ENCODE data around the gene KIF16B.

Gene KIF16B

DNA sequence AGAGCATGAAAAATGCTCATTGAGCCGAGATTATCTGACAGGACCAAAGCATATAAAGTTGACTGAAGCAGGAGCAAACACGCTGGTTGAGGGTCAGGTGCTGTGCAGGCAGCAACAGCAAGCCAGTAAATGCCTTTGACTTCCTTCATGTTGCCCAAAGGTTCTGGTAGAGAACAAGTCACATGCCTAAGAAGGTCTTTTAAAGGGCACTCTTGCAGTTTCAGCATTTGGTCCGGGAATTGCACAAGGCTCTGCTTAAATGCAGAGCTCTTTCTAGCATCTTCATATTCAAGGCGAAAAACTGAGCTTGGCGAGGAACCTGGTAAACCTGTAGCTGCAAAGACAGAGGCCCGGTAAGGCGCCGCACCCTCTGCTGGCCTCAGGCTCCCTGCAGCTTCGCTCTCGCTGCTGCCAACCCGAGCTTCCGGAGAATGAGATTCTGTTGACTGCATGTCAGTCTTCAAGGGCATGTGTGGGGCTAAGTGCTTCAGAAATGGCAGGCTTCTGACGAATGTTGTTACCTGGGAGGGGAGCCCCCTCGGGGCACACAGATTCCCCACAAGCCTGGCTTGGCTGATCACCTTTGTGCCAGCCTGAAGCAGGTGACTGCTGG is 205.2 kb downstream of the KIF16B start:
- Mint-ChIP-seq H3K36me3 (ENCODE audit: low read depth) (peaks cover 17% of the 10 kb centered on the region), H3K4me3 (no peak overlapping the region), H3K27me3 (no peaks in the 10 kb centered on the region), H3K4me1 (no peaks in the 10 kb centered on the region), H3K9me3 (peaks cover 2% of the 10 kb centered on the region), H3K27ac (no peak overlapping the region)
- no peak for DNase-seq
- ATAC-seq, result no peak

- peaks cover 10% of the 10 kb centered on the region for H3K36me3 Mint-ChIP-seq (ENCODE audit: low read depth)
- no peaks in the 10 kb centered on the region for H3K27me3 Mint-ChIP-seq
- H3K4me3 Mint-ChIP-seq, result no peak overlapping the region
- no peaks in the 10 kb centered on the region for H3K4me1 Mint-ChIP-seq
- no peaks in the 10 kb centered on the region for H3K9me3 Mint-ChIP-seq
- no peak for ATAC-seq
- no peak overlapping the region for H3K27ac Mint-ChIP-seq
- no peak for DNase-seq
These were observed 206.7 kb downstream of the KIF16B start for GRCh38 chr20:16366529-16366928.

- Mint-ChIP-seq H3K27me3 (no peaks in the 10 kb centered on the region), H3K4me3 (no peak overlapping the region), H3K9me3 (no peaks in the 10 kb centered on the region), H3K4me1 (no peaks in the 10 kb centered on the region), H3K36me3 (ENCODE audit: low read depth) (peaks cover 10% of the 10 kb centered on the region), H3K27ac (no peak overlapping the region)
- DNase-seq (no peak), ATAC-seq (no peak)
These were observed 208.9 kb downstream of the KIF16B start for GRCh38 chr20:16364320-16364687.

- no peaks in the 10 kb centered on the region for H3K9me3 Mint-ChIP-seq
- H3K27ac Mint-ChIP-seq, result no peak overlapping the region
- no peaks in the 10 kb centered on the region for H3K27me3 Mint-ChIP-seq
- no peak overlapping the region for H3K4me3 Mint-ChIP-seq
- no peak for DNase-seq
- H3K36me3 Mint-ChIP-seq (ENCODE audit: low read depth), result peaks cover 5% of the 10 kb centered on the region
- H3K4me1 Mint-ChIP-seq, result no peaks in the 10 kb centered on the region
- ATAC-seq, result no peak
These were observed 209.5 kb downstream of the KIF16B start for GRCh38 chr20:16363506-16364319.

GRCh38 chr20:16362642-16363041 is 210.6 kb downstream of the KIF16B start:
- Mint-ChIP-seq H3K4me1 (no peaks in the 10 kb centered on the region), H3K36me3 (ENCODE audit: low read depth) (peaks cover 2% of the 10 kb centered on the region), H3K27ac (no peak overlapping the region), H3K4me3 (no peak overlapping the region), H3K9me3 (no peaks in the 10 kb centered on the region), H3K27me3 (no peaks in the 10 kb centered on the region)
- no peak for DNase-seq
- ATAC-seq, result no peak

DNA sequence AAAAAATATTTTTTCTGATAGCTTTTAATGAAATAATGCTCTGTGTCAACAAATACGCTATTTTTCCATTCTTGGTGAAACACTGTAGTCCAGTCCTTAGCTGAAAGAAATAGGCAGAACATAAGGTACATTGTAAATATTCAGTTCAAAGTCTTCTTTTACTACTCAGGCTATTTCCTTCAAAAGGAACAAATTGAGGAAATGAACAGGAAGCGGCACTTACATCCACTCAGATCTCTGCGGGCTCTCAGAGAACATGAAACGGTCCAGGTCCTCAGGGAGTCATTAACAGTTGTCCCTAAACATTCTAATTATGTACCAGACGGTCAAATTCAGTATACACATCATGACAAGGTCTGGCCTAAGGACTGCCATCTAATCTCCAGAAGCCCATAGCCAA is 212.6 kb downstream of the KIF16B start:
- no peaks in the 10 kb centered on the region for H3K36me3 Mint-ChIP-seq (ENCODE audit: low read depth)
- no peaks in the 10 kb centered on the region for H3K9me3 Mint-ChIP-seq
- no peak overlapping the region for H3K27ac Mint-ChIP-seq
- ATAC-seq (no peak), DNase-seq (no peak)
- H3K4me1 Mint-ChIP-seq, result no peaks in the 10 kb centered on the region
- no peak overlapping the region for H3K4me3 Mint-ChIP-seq
- H3K27me3 Mint-ChIP-seq, result no peaks in the 10 kb centered on the region

DNA sequence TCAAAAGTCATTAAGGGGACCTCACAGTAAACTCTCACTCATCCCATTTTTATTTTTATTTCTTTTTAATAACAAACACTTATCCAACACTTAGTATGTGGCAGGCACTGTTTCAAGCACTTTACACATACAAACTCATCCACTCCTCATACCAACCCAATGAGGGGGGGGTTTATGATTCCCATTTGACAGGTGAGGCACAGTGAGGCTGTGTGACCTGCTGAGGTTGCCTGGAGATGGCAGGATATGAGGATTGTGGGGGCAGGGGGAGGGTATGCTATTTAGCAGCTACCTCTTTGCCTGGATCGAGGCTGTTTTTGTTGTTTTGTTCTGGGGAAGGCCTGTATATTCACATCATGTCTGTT is 219.8 kb downstream of the KIF16B start:
- Mint-ChIP-seq H3K9me3 (no peaks in the 10 kb centered on the region), H3K4me1 (no peaks in the 10 kb centered on the region), H3K27me3 (no peaks in the 10 kb centered on the region), H3K4me3 (no peak overlapping the region), H3K36me3 (ENCODE audit: low read depth) (no peaks in the 10 kb centered on the region), H3K27ac (no peak overlapping the region)
- DNase-seq, result no peak
- ATAC-seq, result no peak

DNA sequence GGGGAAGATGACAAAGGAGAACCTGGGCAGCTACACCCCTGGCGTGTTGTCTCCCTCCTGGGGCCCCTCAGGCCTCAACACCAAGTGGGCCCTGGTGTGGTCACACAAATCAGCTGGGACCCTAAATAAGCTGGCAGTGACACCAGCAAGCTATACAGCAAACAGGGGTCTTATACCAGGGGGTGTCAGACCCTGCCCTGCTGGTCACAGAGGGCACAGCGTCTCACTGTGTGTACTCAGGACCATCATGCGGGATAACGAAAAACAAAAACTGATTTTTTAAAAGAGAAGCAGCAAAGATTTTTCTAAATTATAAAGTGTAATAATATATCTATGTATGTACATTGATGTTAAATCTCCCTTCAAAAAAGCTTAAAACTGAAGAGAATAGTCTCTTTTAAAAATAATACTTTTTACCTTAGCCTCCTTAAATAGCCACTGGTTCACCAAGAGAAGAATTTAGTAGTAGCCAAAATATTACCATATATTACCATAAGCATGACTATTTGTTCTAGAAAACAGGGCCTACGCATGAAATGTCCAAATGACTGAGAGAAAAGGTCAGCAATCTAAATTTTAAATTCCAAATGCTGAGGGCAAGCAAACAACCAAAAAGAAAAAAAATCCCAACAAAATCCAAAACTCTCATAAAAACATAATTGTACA is 220.4 kb downstream of the KIF16B start:
- no peak overlapping the region for H3K27ac Mint-ChIP-seq
- no peak overlapping the region for H3K4me3 Mint-ChIP-seq
- no peaks in the 10 kb centered on the region for H3K27me3 Mint-ChIP-seq
- DNase-seq, result no peak
- no peak for ATAC-seq
- H3K9me3 Mint-ChIP-seq, result no peaks in the 10 kb centered on the region
- no peaks in the 10 kb centered on the region for H3K36me3 Mint-ChIP-seq (ENCODE audit: low read depth)
- H3K4me1 Mint-ChIP-seq, result no peaks in the 10 kb centered on the region

DNA sequence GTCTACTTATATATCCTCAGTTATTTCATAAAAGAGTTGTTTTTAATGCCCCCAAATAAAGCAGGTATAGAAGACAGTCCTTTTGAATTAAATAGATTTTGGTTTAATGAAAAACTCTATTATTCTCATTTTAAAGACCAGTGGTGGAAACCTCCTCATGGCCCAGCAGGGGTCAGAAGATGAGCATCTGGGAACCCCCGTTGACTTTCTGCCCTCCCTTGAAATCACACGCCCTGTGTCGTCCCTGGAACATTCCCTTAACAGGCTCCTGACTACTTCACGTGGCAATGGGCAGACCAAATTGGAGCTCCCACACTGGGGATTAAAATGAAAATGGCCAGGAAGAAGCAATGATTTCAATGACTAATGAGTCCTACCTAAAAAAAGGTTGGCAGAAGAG is 220.9 kb downstream of the KIF16B start:
- no peak for ATAC-seq
- H3K4me3 Mint-ChIP-seq, result no peak overlapping the region
- no peaks in the 10 kb centered on the region for H3K36me3 Mint-ChIP-seq (ENCODE audit: low read depth)
- H3K4me1 Mint-ChIP-seq, result no peaks in the 10 kb centered on the region
- no peaks in the 10 kb centered on the region for H3K9me3 Mint-ChIP-seq
- no peak for DNase-seq
- H3K27ac Mint-ChIP-seq, result no peak overlapping the region
- H3K27me3 Mint-ChIP-seq, result no peaks in the 10 kb centered on the region

GRCh38 chr20:16351415-16351814 is 221.8 kb downstream of the KIF16B start:
- H3K27me3 Mint-ChIP-seq, result no peaks in the 10 kb centered on the region
- H3K27ac Mint-ChIP-seq, result no peak overlapping the region
- H3K9me3 Mint-ChIP-seq, result no peaks in the 10 kb centered on the region
- H3K4me1 Mint-ChIP-seq, result no peaks in the 10 kb centered on the region
- H3K36me3 Mint-ChIP-seq (ENCODE audit: low read depth), result no peaks in the 10 kb centered on the region
- H3K4me3 Mint-ChIP-seq, result no peak overlapping the region
- ATAC-seq (no peak), DNase-seq (no peak)

DNA sequence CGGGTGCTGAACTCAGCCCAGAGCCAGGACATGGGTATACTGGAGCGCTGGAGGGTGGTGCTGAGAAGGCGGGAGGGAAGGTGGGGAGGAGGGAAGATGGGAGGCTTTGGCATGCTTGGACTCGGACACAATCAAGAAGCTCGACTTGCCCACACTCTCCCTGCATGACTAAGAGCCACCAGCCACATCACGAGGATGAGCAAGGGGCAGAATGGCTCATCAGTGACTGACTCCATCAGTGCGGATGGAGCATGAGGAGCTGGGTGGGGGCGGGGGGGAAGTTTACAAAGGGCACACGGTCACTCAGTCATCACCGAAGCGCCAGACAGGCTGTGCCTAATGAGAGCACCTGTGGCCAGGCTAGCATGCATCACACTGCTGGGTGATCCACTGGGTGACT is 222.8 kb downstream of the KIF16B start:
- Mint-ChIP-seq H3K27ac (no peak overlapping the region), H3K36me3 (ENCODE audit: low read depth) (no peaks in the 10 kb centered on the region), H3K9me3 (no peaks in the 10 kb centered on the region), H3K4me3 (no peak overlapping the region), H3K4me1 (no peaks in the 10 kb centered on the region), H3K27me3 (no peaks in the 10 kb centered on the region)
- DNase-seq (no peak), ATAC-seq (no peak)

DNA sequence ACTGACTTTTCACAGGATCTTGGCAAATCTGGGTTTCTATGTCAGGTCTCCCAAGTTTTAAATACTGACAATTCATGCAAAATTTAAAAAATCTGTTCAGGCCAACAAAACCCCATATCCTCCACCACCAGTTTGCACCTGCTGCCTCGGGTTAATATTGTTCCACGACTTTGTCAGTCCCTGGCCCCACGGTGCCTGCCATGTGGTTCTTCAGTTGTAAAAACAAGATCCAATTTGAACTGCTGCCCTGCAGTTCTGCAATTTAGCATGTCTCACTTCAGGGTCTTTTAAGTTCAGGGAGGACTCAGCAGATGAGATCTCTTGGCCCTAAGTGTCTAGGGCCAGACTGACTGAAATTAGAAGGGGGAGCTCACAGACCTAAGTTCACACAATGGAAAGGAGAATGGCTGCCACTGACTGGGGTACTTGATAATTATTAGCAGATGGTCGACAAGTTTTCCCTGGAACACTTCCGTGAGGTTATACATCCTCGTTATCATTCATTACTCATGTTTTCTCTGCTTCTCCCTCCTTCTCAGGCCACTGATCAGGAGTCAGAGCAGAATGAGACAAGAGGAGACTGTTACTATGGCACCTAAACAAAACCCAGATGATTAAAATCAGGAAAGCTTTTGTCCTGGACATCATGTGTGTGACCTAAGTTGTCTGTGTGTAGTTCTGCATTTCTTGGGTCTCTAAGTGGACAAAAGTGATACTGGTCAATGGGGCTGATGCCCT is 223.6 kb downstream of the KIF16B start:
- no peaks in the 10 kb centered on the region for H3K36me3 Mint-ChIP-seq (ENCODE audit: low read depth)

GRCh38 chr20:16346956-16347355 is 226.3 kb downstream of the KIF16B start:
- Mint-ChIP-seq H3K36me3 (ENCODE audit: low read depth) (peaks cover 2% of the 10 kb centered on the region), H3K4me1 (no peaks in the 10 kb centered on the region), H3K27ac (no peak overlapping the region), H3K27me3 (no peaks in the 10 kb centered on the region), H3K9me3 (no peaks in the 10 kb centered on the region), H3K4me3 (no peak overlapping the region)
- no peak for ATAC-seq
- DNase-seq, result no peak

More for the DNA sequence above, 223.6 kb downstream of the KIF16B start:
- no peaks in the 10 kb centered on the region for H3K27me3 Mint-ChIP-seq
- H3K4me3 Mint-ChIP-seq, result no peak overlapping the region
- DNase-seq (no peak), ATAC-seq (no peak)
- H3K27ac Mint-ChIP-seq, result no peak overlapping the region
- H3K4me1 Mint-ChIP-seq, result no peaks in the 10 kb centered on the region
- H3K9me3 Mint-ChIP-seq, result no peaks in the 10 kb centered on the region

DNA sequence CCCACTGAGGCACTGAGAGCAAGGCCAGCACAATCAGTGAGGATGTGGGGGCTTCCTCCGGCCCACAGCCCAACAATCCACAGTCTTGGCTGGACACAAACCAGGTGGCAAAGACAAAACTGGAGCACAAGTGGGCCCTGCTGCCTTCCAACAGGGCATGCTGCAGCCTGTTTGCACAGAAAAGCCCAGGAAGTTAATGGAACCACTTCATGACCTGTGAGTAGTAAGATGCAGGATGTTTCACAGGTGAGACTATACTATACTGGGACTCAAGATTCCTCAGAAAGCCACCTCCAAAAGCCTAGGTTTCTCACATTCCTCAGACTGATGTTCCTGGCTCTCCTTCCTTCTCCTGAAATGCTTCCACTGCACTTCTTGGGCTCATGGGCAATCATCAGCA is 235.5 kb downstream of the KIF16B start:
- Mint-ChIP-seq H3K9me3 (peaks cover 12% of the 10 kb centered on the region), H3K36me3 (ENCODE audit: low read depth) (peaks cover 28% of the 10 kb centered on the region), H3K4me3 (no peak overlapping the region), H3K27me3 (no peaks in the 10 kb centered on the region), H3K4me1 (no peaks in the 10 kb centered on the region), H3K27ac (no peak overlapping the region)
- ATAC-seq, result no peak
- no peak for DNase-seq

GRCh38 chr20:16327606-16328005 is 245.6 kb downstream of the KIF16B start:
- H3K36me3 Mint-ChIP-seq (ENCODE audit: low read depth), result peaks cover 9% of the 10 kb centered on the region
- no peak overlapping the region for H3K27ac Mint-ChIP-seq
- peaks cover 7% of the 10 kb centered on the region for H3K9me3 Mint-ChIP-seq
- no peaks in the 10 kb centered on the region for H3K4me1 Mint-ChIP-seq
- DNase-seq, result no peak
- no peaks in the 10 kb centered on the region for H3K27me3 Mint-ChIP-seq
- no peak overlapping the region for H3K4me3 Mint-ChIP-seq
- ATAC-seq, result no peak
